ENCODE measurements around the gene EGR4.
"Not testable (repeated sequence)": the region's sequence is repeated elsewhere in the genome, so short reads cannot be mapped to it uniquely, and the experiment has no call there.

EGR4 gene

GRCh38 chr2:73262691-73263429, 30.5 kb downstream of the EGR4 start:
- not testable (repeated sequence) for DNase-seq

GRCh38 chr2:73262108-73262651, 31.2 kb downstream of the EGR4 start:
- DNase-seq, result no peak

GRCh38 chr2:73260338-73260984, 32.9 kb downstream of the EGR4 start:
- no peak for DNase-seq

GRCh38 chr2:73259704-73260337, 33.5 kb downstream of the EGR4 start:
- DNase-seq, result no peak

- DNase-seq, result no peak
Measured at GRCh38 chr2:73259276-73259675, 34.1 kb downstream of the EGR4 start.

GRCh38 chr2:73258913-73259215, 34.5 kb downstream of the EGR4 start:
- DNase-seq, result no peak

- no peak for DNase-seq
Measured at GRCh38 chr2:73258186-73258912, 35.0 kb downstream of the EGR4 start.

- no peak for DNase-seq
Measured at GRCh38 chr2:73257425-73258125, 35.8 kb downstream of the EGR4 start.

- no peak for DNase-seq
Measured at GRCh38 chr2:73257021-73257420, 36.3 kb downstream of the EGR4 start.

GRCh38 chr2:73256618-73256922, 36.8 kb downstream of the EGR4 start:
- DNase-seq, result no peak

- no peak for DNase-seq
Measured at GRCh38 chr2:73255907-73256617, 37.3 kb downstream of the EGR4 start.

GRCh38 chr2:73255007-73255644, 38.2 kb downstream of the EGR4 start:
- DNase-seq, result no peak

- no peak for DNase-seq
Measured at GRCh38 chr2:73254343-73255006, 38.9 kb downstream of the EGR4 start.

- DNase-seq, result no peak
Measured at GRCh38 chr2:73253901-73254300, 39.4 kb downstream of the EGR4 start.

- DNase-seq, result no peak
Measured at GRCh38 chr2:73253400-73253799, 39.9 kb downstream of the EGR4 start.

GRCh38 chr2:73252238-73253027, 40.9 kb downstream of the EGR4 start:
- DNase-seq, result no peak

- no peak for DNase-seq
Measured at GRCh38 chr2:73250872-73251846, 42.2 kb downstream of the EGR4 start.

GRCh38 chr2:73249636-73250035, 43.7 kb downstream of the EGR4 start:
- DNase-seq, result no peak

GRCh38 chr2:73246850-73247249, 46.5 kb downstream of the EGR4 start:
- no peak for DNase-seq
